Prostate gland (tissue), 2 donors: ENCODE measurements around the gene IGF2BP1.

ENCODE experiments used
- CTCF ChIP-seq, 4 experiments: fragments of 200-600 bp in 2 of 4; fragments of 450-650 bp in 2 of 4; sonication (generic) in 2 of 4; IDR thresholded peaks; 1 replicate in 3 of 4; 2 replicates in 1 of 4; pipeline ENCODE4 v1.5.1; 2016 to 2019; ENCODE audit warnings: antibody characterized with exemption in 4 of 4, mild to moderate bottlenecking in 2 of 4, moderate library complexity in 2 of 4
- POLR2A ChIP-seq: fragments of 450-650 bp; IDR thresholded peaks from one replicate; pipeline ENCODE4 v1.6.1; 2016; ENCODE audit warnings: antibody characterized with exemption, mild to moderate bottlenecking
- POLR2AphosphoS5 ChIP-seq: sonication (generic); formaldehyde crosslinking; IDR thresholded peaks from one replicate; pipeline ENCODE4 v1.6.1; 2017; ENCODE audit warnings: antibody characterized with exemption

- TF ChIP-seq CTCF (IDR thresholded peaks at IDR 0.05) = no peak
- no peak for TF ChIP-seq POLR2A
- TF ChIP-seq POLR2AphosphoS5 = no peak
Observed at GRCh38 chr17:49085565-49086315, 88.6 kb downstream of the IGF2BP1 start.
